ENCODE results near the gene IFT20.

DNA sequence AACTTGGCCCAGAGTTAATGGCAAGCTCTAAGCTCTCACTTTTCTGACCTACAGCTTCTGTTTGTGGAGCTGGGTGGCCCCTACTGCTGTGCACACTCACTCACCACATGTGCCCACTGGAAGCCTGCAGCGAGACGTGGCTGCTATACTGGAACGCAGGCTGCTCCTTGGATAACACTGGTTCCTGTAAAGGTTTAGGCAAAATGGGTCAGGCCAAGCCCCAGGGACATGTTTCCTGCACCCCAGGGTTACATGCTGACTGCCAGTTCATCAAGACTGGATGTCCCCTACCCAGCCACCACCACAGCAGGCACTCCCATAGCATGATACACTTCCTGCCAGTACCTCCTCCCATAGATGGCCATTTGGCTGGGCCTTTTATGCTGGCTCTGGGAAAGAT lies 13.7 kb upstream of the IFT20 start:
- TF ChIP-seq CTCF (IDR thresholded peaks at IDR 0.05) (no peak), POLR2A (IDR thresholded peaks at IDR 0.05) (no peak)

Data from lower leg skin (tissue), 3 donors.